ENCODE data around the gene RTKN. TPM values are rescaled to one million over a fixed set of nuclear protein-coding genes. Genes with fewer than 3 reads are reported as not detected.

Gene RTKN
- total and polyA plus RNA-seq, 9 of the 15 experiments (the other 6 are each of a cell fraction or from before 2014, with no cell fraction given): 0.14 to 6.9 (median 3.6) TPM

DNA sequence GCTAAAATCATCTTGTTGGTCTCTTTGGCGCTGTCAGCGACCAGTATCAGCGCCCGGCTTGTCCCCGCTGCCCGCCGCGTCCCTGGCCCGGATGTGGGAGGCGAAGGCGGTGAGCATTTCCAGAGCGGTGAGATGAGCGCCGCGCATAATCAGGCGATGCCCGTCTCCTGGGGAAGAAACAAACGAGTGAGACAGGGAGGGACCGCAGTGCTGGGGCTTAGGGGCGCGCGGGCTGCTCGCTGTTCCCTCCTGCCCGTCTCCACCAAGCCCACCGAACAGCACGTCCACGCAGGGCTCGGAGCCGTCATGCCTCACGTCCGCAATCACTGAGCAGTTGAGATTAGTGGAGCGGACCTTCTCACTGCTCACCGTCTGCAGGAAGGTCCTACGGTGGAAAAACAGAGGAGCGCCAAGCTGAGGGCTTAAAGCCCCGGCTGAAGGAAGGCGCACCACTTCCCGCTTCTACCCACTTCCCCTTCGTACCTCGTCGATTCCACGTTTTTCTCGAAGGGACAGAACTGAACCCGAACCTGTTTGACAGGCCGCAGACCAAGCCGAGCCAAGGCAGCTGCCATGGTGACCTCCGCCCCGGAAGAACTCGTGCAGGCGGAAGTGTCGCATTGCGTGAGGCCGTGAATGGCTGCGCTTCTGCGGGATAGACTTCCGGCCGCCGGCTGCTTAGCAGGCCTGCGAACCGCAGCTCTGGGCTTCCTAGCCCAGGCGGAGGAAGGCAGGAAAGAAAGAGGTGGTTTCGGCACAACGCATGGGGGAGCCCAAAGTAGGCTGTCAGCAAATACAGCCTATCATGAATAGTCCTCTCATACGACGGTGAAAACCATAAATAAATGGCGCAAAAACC is 30.6 kb upstream of the RTKN start, which contains the start of gene MRPL53 (continued):
- TF ChIP-seq, protein P1, sequence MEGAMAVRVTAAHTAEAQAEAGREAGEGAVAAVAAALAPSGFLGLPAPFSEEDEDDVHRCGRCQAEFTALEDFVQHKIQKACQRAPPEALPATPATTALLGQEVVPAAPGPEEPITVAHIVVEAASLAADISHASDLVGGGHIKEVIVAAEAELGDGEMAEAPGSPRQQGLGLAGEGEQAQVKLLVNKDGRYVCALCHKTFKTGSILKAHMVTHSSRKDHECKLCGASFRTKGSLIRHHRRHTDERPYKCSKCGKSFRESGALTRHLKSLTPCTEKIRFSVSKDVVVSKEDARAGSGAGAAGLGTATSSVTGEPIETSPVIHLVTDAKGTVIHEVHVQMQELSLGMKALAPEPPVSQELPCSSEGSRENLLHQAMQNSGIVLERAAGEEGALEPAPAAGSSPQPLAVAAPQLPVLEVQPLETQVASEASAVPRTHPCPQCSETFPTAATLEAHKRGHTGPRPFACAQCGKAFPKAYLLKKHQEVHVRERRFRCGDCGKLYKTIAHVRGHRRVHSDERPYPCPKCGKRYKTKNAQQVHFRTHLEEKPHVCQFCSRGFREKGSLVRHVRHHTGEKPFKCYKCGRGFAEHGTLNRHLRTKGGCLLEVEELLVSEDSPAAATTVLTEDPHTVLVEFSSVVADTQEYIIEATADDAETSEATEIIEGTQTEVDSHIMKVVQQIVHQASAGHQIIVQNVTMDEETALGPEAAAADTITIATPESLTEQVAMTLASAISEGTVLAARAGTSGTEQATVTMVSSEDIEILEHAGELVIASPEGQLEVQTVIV (CRISPR knock-in tag; IDR thresholded peaks at IDR 0.05; ENCODE audit: borderline replicate concordance): peak; percentile 85
- TF ChIP-seq ZNF134 (CRISPR knock-in tag; conservative IDR thresholded peaks at IDR 0.05): peak; percentile 85
- TF ChIP-seq, protein P2, sequence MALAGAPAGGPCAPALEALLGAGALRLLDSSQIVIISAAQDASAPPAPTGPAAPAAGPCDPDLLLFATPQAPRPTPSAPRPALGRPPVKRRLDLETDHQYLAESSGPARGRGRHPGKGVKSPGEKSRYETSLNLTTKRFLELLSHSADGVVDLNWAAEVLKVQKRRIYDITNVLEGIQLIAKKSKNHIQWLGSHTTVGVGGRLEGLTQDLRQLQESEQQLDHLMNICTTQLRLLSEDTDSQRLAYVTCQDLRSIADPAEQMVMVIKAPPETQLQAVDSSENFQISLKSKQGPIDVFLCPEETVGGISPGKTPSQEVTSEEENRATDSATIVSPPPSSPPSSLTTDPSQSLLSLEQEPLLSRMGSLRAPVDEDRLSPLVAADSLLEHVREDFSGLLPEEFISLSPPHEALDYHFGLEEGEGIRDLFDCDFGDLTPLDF (CRISPR knock-in tag; IDR thresholded peaks at IDR 0.05): no peak
- TF ChIP-seq SMARCB1 (IDR thresholded peaks at IDR 0.05; ENCODE audit: insufficient read length, low read depth): no peak
- peak in 1 of 2 experiments; percentile 60; a peak in 1 of 4 replicates for TF ChIP-seq TRIM24 (IDR thresholded peaks at IDR 0.05)
- TF ChIP-seq CBX1 (IDR thresholded peaks at IDR 0.05; ENCODE audit: low read depth): peak; percentile 85
- no peak for TF ChIP-seq ZNF707 (CRISPR knock-in tag; conservative IDR thresholded peaks at IDR 0.05)
- TF ChIP-seq, protein P3, sequence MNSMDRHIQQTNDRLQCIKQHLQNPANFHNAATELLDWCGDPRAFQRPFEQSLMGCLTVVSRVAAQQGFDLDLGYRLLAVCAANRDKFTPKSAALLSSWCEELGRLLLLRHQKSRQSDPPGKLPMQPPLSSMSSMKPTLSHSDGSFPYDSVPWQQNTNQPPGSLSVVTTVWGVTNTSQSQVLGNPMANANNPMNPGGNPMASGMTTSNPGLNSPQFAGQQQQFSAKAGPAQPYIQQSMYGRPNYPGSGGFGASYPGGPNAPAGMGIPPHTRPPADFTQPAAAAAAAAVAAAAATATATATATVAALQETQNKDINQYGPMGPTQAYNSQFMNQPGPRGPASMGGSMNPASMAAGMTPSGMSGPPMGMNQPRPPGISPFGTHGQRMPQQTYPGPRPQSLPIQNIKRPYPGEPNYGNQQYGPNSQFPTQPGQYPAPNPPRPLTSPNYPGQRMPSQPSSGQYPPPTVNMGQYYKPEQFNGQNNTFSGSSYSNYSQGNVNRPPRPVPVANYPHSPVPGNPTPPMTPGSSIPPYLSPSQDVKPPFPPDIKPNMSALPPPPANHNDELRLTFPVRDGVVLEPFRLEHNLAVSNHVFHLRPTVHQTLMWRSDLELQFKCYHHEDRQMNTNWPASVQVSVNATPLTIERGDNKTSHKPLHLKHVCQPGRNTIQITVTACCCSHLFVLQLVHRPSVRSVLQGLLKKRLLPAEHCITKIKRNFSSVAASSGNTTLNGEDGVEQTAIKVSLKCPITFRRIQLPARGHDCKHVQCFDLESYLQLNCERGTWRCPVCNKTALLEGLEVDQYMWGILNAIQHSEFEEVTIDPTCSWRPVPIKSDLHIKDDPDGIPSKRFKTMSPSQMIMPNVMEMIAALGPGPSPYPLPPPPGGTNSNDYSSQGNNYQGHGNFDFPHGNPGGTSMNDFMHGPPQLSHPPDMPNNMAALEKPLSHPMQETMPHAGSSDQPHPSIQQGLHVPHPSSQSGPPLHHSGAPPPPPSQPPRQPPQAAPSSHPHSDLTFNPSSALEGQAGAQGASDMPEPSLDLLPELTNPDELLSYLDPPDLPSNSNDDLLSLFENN (IDR thresholded peaks at IDR 0.05; ENCODE audit: low read depth in 2 of 2, low read length in 2 of 2): peak in 1 of 2 experiments; percentile 61; a peak in 1 of 4 replicates
- TF ChIP-seq L3MBTL2 (IDR thresholded peaks at IDR 0.05): peak; percentile 77
- peak; percentile 94 for TF ChIP-seq POLR2G (IDR thresholded peaks at IDR 0.05; ENCODE audit: low read depth, low read length)
- peak; percentile 67; the same call in 1 of the 2 replicates for TF ChIP-seq GABPB2 (CRISPR knock-in tag; conservative IDR thresholded peaks at IDR 0.05)
- peak; percentile 31; the same call in 1 of the 2 replicates for TF ChIP-seq RB1 (IDR thresholded peaks at IDR 0.05; ENCODE audit: low read depth)
- no peak for TF ChIP-seq CHD1 (IDR thresholded peaks at IDR 0.05; ENCODE audit: low read length)
- peak; percentile 53; the same call in 1 of the 2 replicates for TF ChIP-seq ZNF12 (CRISPR knock-in tag; IDR thresholded peaks at IDR 0.05)
- TF ChIP-seq, protein P4, sequence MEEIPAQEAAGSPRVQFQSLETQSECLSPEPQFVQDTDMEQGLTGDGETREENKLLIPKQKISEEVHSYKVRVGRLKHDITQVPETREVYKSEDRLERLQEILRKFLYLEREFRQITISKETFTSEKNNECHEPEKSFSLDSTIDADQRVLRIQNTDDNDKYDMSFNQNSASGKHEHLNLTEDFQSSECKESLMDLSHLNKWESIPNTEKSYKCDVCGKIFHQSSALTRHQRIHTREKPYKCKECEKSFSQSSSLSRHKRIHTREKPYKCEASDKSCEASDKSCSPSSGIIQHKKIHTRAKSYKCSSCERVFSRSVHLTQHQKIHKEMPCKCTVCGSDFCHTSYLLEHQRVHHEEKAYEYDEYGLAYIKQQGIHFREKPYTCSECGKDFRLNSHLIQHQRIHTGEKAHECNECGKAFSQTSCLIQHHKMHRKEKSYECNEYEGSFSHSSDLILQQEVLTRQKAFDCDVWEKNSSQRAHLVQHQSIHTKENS (CRISPR knock-in tag; IDR thresholded peaks at IDR 0.05): peak; percentile 55; the same call in 1 of the 2 replicates

Measured in K562 (cell line).